ENCODE measurements around the gene INTS11. TPM values are rescaled to one million over a fixed set of nuclear protein-coding genes. Genes with fewer than 3 reads are reported as not detected.
A peak's percentile ranks its signal among the peaks of the same experiment; 100 is the strongest.

Gene INTS11
- total and polyA plus RNA-seq, 9 of the 15 experiments (the other 6 are each of a cell fraction or from before 2014, with no cell fraction given), result 3.6 to 183 (median 110) TPM

GRCh38 chr1:1334835-1335234 is 10.4 kb upstream of the INTS11 start (continued):
- TF ChIP-seq ZBTB33 (CRISPR knock-in tag; IDR thresholded peaks at IDR 0.05) (peak; percentile 21; the same call in 1 of the 2 replicates), WHSC1 (IDR thresholded peaks at IDR 0.05; ENCODE audit: low read length) (no peak), HNRNPL (IDR thresholded peaks at IDR 0.05; ENCODE audit: low read depth, low read length) (peak; percentile 80; the same call in 1 of the 2 replicates), ZNF583 (CRISPR knock-in tag; IDR thresholded peaks at IDR 0.05) (no peak), ARID2 (IDR thresholded peaks at IDR 0.05) (no peak), BDP1 (IDR thresholded peaks at IDR 0.05; ENCODE audit: insufficient read depth, insufficient read length) (no peak), ZNF77 (CRISPR knock-in tag; IDR thresholded peaks at IDR 0.05) (no peak), ESRRA (IDR thresholded peaks at IDR 0.05; ENCODE audit: borderline replicate concordance, low read depth) (no peak), NCOA6 (IDR thresholded peaks at IDR 0.05) (peak; percentile 93), CHD2 (IDR thresholded peaks at IDR 0.05; ENCODE audit: low read depth, low read length) (0 out of 2 replicates have a peak, but pooled peaks have one; percentile 15), NR2C1 (IDR thresholded peaks at IDR 0.05) (no peak), NR2C1 (tag; IDR thresholded peaks at IDR 0.05) (no peak), XRCC5 (IDR thresholded peaks at IDR 0.05; ENCODE audit: low read depth, low read length) (no peak), NFIC (IDR thresholded peaks at IDR 0.05) (no peak), SMAD2 (IDR thresholded peaks at IDR 0.05; ENCODE audit: low read depth, low read length) (no peak), PHF21A (IDR thresholded peaks at IDR 0.05; ENCODE audit: borderline replicate concordance, low read depth) (no peak), POLR2AphosphoS2 (IDR thresholded peaks at IDR 0.05; ENCODE audit: low read length) (no peak), NR3C1 (CRISPR knock-in tag; IDR thresholded peaks at IDR 0.05) (peak; percentile 62; the same call in 1 of the 2 replicates), TEAD1 (CRISPR knock-in tag; IDR thresholded peaks at IDR 0.05) (peak in 1 of 2 experiments; percentile 56; a peak in 1 of 4 replicates), POU5F1 (IDR thresholded peaks at IDR 0.05; ENCODE audit: borderline replicate concordance, low read depth, low read length, partially characterized antibody) (no peak), ZNF121 (CRISPR knock-in tag; conservative IDR thresholded peaks at IDR 0.05) (no peak), ZNF561 (CRISPR knock-in tag; conservative IDR thresholded peaks at IDR 0.05) (no peak), ZNF57 (CRISPR knock-in tag; IDR thresholded peaks at IDR 0.05) (no peak), ZNF511 (CRISPR knock-in tag; IDR thresholded peaks at IDR 0.05) (peak; percentile 92)
- TF ChIP-seq, protein P1, sequence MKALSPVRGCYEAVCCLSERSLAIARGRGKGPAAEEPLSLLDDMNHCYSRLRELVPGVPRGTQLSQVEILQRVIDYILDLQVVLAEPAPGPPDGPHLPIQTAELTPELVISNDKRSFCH (CRISPR knock-in tag; IDR thresholded peaks at IDR 0.05), result no peak
- TF ChIP-seq, protein P1 (tag; IDR thresholded peaks at IDR 0.05), result 0 out of 2 replicates have a peak, but pooled peaks have one; percentile 30
- TF ChIP-seq, protein P2, sequence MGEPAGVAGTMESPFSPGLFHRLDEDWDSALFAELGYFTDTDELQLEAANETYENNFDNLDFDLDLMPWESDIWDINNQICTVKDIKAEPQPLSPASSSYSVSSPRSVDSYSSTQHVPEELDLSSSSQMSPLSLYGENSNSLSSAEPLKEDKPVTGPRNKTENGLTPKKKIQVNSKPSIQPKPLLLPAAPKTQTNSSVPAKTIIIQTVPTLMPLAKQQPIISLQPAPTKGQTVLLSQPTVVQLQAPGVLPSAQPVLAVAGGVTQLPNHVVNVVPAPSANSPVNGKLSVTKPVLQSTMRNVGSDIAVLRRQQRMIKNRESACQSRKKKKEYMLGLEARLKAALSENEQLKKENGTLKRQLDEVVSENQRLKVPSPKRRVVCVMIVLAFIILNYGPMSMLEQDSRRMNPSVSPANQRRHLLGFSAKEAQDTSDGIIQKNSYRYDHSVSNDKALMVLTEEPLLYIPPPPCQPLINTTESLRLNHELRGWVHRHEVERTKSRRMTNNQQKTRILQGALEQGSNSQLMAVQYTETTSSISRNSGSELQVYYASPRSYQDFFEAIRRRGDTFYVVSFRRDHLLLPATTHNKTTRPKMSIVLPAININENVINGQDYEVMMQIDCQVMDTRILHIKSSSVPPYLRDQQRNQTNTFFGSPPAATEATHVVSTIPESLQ (CRISPR knock-in tag; IDR thresholded peaks at IDR 0.05), result 0 out of 2 replicates have a peak, but pooled peaks have one; percentile 47

All from K562 (cell line).